ENCODE results near the gene SDCBP2. TPM values are rescaled to one million over a fixed set of nuclear protein-coding genes. Genes with fewer than 3 reads are reported as not detected.

The SDCBP2 gene
- total RNA-seq, 2 donors from 2014 or later, result 1.5 to 5.1 TPM

DNA sequence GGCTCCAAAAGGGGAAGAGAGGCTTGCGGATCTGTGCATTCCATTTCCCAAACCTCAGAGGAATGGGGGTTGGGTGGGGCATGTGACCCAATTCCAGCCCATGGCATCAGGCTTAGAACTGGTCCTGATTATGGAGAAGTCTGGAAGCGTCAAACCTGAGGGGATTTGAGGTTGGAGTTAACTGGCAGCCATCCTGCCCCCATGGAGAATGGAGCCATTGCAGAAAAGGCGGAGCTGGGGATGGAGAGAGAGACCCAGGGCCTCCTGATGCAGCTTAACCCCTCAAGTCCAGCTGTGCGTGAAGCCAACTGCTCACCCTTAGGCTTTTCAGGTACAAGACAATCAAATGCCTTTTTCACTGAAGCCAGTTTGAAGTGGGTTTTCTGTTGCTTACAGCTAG lies 9.9 kb upstream of the SDCBP2 start:
- H3K36me3 Mint-ChIP-seq (ENCODE audit: low read depth), result peaks cover 2% of the 10 kb centered on the region
- H3K27me3 Mint-ChIP-seq (ENCODE audit: insufficient read depth), result no peaks in the 10 kb centered on the region
- Histone ChIP-seq H3K4me1 (ENCODE audit: control insufficient read depth, insufficient read depth, low read length) (no peaks in the 10 kb centered on the region), H3K27ac (ENCODE audit: low read depth, low read length) (no peak overlapping the region), H3K36me3 (ENCODE audit: control insufficient read depth, insufficient read depth, low read length) (peaks cover under 1% of the 10 kb centered on the region), H3K4me3 (ENCODE audit: low read length) (no peak overlapping the region), H3K9ac (ENCODE audit: extremely low read depth, low read length, poor library complexity, severe bottlenecking) (no peak overlapping the region), H3K9me3 (ENCODE audit: control insufficient read depth, low read length) (no peaks in the 10 kb centered on the region), H3K27me3 (ENCODE audit: control insufficient read depth, insufficient read depth, low read length, poor library complexity, severe bottlenecking) (no peaks in the 10 kb centered on the region)
- 91 to 94% methylated on average over 4 of the region's 4 CpGs for WGBS, 2 experiments (ENCODE audit: insufficient coverage in 1 of 2, insufficient read length in 1 of 2)
- H3K9me3 Mint-ChIP-seq, result no peaks in the 10 kb centered on the region
- H3K4me1 Mint-ChIP-seq, result no peaks in the 10 kb centered on the region
- H3K27ac Mint-ChIP-seq, result no peak overlapping the region
- DNase-seq, result peak; percentile 24
- TF ChIP-seq, protein P1, sequence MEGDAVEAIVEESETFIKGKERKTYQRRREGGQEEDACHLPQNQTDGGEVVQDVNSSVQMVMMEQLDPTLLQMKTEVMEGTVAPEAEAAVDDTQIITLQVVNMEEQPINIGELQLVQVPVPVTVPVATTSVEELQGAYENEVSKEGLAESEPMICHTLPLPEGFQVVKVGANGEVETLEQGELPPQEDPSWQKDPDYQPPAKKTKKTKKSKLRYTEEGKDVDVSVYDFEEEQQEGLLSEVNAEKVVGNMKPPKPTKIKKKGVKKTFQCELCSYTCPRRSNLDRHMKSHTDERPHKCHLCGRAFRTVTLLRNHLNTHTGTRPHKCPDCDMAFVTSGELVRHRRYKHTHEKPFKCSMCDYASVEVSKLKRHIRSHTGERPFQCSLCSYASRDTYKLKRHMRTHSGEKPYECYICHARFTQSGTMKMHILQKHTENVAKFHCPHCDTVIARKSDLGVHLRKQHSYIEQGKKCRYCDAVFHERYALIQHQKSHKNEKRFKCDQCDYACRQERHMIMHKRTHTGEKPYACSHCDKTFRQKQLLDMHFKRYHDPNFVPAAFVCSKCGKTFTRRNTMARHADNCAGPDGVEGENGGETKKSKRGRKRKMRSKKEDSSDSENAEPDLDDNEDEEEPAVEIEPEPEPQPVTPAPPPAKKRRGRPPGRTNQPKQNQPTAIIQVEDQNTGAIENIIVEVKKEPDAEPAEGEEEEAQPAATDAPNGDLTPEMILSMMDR (conservative IDR thresholded peaks at IDR 0.05), result no peak
- no peak overlapping the region for H3K4me3 Mint-ChIP-seq

- DNase-seq, result peak; percentile 37
- no peaks in the 10 kb centered on the region for H3K9me3 ChIP-seq (ENCODE audit: control insufficient read depth, low read length)
- WGBS, 2 experiments (ENCODE audit: insufficient coverage in 1 of 2, insufficient read length in 1 of 2), result 96 to 100% methylated on average over 2 to 5 of the region's 5 CpGs
- H3K36me3 ChIP-seq (ENCODE audit: control insufficient read depth, insufficient read depth, low read length), result peaks cover 7% of the 10 kb centered on the region
- no peaks in the 10 kb centered on the region for H3K27me3 ChIP-seq (ENCODE audit: control insufficient read depth, insufficient read depth, low read length, poor library complexity, severe bottlenecking)
- Mint-ChIP-seq H3K27me3 (ENCODE audit: insufficient read depth) (no peaks in the 10 kb centered on the region), H3K4me3 (no peak overlapping the region), H3K4me1 (no peaks in the 10 kb centered on the region), H3K27ac (no peak overlapping the region), H3K9me3 (no peaks in the 10 kb centered on the region), H3K36me3 (ENCODE audit: low read depth) (peaks cover 9% of the 10 kb centered on the region)
- H3K27ac ChIP-seq (ENCODE audit: low read depth, low read length), result no peak overlapping the region
- H3K4me3 ChIP-seq (ENCODE audit: low read length), result no peak overlapping the region
- TF ChIP-seq, protein P1 (conservative IDR thresholded peaks at IDR 0.05), result no peak
- H3K9ac ChIP-seq (ENCODE audit: extremely low read depth, low read length, poor library complexity, severe bottlenecking), result no peak overlapping the region
- no peaks in the 10 kb centered on the region for H3K4me1 ChIP-seq (ENCODE audit: control insufficient read depth, insufficient read depth, low read length)
These were observed 9.2 kb upstream of the SDCBP2 start for GRCh38 chr20:1338096-1338495.

DNA sequence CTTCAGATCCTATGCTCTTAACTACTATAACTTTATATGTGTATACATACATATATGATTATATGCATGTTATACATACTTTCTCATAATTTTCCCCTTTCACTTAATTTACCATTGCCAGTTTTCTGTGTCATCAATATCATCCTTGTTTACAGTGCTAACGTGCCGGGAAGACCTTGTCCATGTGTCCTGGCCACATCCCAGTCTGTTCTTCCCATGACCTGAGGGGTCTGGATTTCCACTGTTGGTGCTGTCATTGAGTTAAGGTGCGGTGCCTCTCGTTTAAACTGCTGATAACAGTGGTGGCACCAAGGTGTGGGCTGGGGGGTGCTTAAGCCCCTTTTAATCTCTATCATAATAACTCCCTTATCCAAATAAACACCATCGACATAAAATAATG lies 8.5 kb upstream of the SDCBP2 start:
- peak; percentile 7 for DNase-seq
- Histone ChIP-seq H3K9me3 (ENCODE audit: control insufficient read depth, low read length) (no peaks in the 10 kb centered on the region), H3K36me3 (ENCODE audit: control insufficient read depth, insufficient read depth, low read length) (peaks cover 9% of the 10 kb centered on the region), H3K4me3 (ENCODE audit: low read length) (no peak overlapping the region), H3K9ac (ENCODE audit: extremely low read depth, low read length, poor library complexity, severe bottlenecking) (no peak overlapping the region), H3K4me1 (ENCODE audit: control insufficient read depth, insufficient read depth, low read length) (no peaks in the 10 kb centered on the region), H3K27me3 (ENCODE audit: control insufficient read depth, insufficient read depth, low read length, poor library complexity, severe bottlenecking) (no peaks in the 10 kb centered on the region), H3K27ac (ENCODE audit: low read depth, low read length) (no peak overlapping the region)
- H3K36me3 Mint-ChIP-seq (ENCODE audit: low read depth), result peaks cover 15% of the 10 kb centered on the region
- no peaks in the 10 kb centered on the region for H3K27me3 Mint-ChIP-seq (ENCODE audit: insufficient read depth)
- H3K9me3 Mint-ChIP-seq, result no peaks in the 10 kb centered on the region
- TF ChIP-seq, protein P1 (conservative IDR thresholded peaks at IDR 0.05), result no peak
- no peak overlapping the region for H3K4me3 Mint-ChIP-seq
- 92 to 100% methylated on average over 3 to 5 of the region's 5 CpGs for WGBS, 2 experiments (ENCODE audit: insufficient coverage in 1 of 2, insufficient read length in 1 of 2)
- H3K4me1 Mint-ChIP-seq, result no peaks in the 10 kb centered on the region
- no peak overlapping the region for H3K27ac Mint-ChIP-seq
